ENCODE data around the gene TUBE1. TPM values are rescaled to one million over a fixed set of nuclear protein-coding genes. Genes with fewer than 3 reads are reported as not detected.

The TUBE1 gene
- total RNA-seq, 1 experiment from 2014 or later, result 42.5 TPM

DNA sequence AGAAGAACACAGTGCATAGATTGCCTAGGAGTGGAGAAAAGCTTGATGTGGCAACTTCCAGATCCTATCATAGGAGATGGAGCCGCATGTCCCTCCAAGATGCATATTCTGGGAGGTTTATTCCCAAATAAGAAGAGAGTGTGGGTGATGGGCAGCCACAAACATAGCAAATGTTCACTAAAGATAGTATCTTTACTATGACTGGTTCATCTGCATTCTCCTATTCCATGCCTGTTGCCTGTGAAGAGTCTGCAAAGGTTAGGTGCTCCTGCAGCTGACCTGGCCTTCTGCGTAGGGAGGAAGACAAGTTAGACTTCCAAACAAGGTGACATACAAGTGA, 47.9 kb downstream of the TUBE1 start:
- BruUV-seq (replicated peaks), result no TSS peak
- TF ChIP-seq, protein P1, sequence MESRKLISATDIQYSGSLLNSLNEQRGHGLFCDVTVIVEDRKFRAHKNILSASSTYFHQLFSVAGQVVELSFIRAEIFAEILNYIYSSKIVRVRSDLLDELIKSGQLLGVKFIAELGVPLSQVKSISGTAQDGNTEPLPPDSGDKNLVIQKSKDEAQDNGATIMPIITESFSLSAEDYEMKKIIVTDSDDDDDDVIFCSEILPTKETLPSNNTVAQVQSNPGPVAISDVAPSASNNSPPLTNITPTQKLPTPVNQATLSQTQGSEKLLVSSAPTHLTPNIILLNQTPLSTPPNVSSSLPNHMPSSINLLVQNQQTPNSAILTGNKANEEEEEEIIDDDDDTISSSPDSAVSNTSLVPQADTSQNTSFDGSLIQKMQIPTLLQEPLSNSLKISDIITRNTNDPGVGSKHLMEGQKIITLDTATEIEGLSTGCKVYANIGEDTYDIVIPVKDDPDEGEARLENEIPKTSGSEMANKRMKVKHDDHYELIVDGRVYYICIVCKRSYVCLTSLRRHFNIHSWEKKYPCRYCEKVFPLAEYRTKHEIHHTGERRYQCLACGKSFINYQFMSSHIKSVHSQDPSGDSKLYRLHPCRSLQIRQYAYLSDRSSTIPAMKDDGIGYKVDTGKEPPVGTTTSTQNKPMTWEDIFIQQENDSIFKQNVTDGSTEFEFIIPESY (IDR thresholded peaks at IDR 0.05; ENCODE audit: extremely low read depth, insufficient replicate concordance, low read length), result no peak
- TF ChIP-seq, protein P2, sequence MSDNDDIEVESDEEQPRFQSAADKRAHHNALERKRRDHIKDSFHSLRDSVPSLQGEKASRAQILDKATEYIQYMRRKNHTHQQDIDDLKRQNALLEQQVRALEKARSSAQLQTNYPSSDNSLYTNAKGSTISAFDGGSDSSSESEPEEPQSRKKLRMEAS (IDR thresholded peaks at IDR 0.05), result no peak
- TF ChIP-seq EGR1 (IDR thresholded peaks at IDR 0.05; ENCODE audit: low read depth), result no peak
- no peak for TF ChIP-seq CBX3 (IDR thresholded peaks at IDR 0.05; ENCODE audit: low read depth)
- TF ChIP-seq, protein P3, sequence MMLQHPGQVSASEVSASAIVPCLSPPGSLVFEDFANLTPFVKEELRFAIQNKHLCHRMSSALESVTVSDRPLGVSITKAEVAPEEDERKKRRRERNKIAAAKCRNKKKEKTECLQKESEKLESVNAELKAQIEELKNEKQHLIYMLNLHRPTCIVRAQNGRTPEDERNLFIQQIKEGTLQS (IDR thresholded peaks at IDR 0.05), result no peak
- TF ChIP-seq FOSL1 (IDR thresholded peaks at IDR 0.05; ENCODE audit: low read depth), result no peak
- no peak for TF ChIP-seq POLR2AphosphoS5 (IDR thresholded peaks at IDR 0.05; ENCODE audit: low read depth, low read length)
- no peak for TF ChIP-seq ELF1 (IDR thresholded peaks at IDR 0.05; ENCODE audit: borderline replicate concordance, low read depth)
- no peak for TF ChIP-seq POLR2A (IDR thresholded peaks at IDR 0.05; ENCODE audit: borderline replicate concordance, extremely low read depth, insufficient read depth, insufficient read length)
- no peak for TF ChIP-seq ZNF274 (IDR thresholded peaks at IDR 0.05; ENCODE audit: low read depth, low read length)
- no peak for TF ChIP-seq RAD21 (IDR thresholded peaks at IDR 0.05; ENCODE audit: low read depth)
- TF ChIP-seq EZH2phosphoT487 (IDR thresholded peaks at IDR 0.05; ENCODE audit: borderline replicate concordance), result no peak
- TF ChIP-seq EZH2 (IDR thresholded peaks at IDR 0.05), result no peak
- no peak for TF ChIP-seq SIN3A (IDR thresholded peaks at IDR 0.05; ENCODE audit: low read depth)
- no peaks in the 10 kb centered on the region for H4K20me1 ChIP-seq (ENCODE audit: insufficient read depth)
- no peaks in the 10 kb centered on the region for H3K79me2 ChIP-seq (ENCODE audit: insufficient read depth, low read length)
- CTCF ChIA-PET, result interaction anchor here (1.0 kb wide), 1 partner anchor 329 kb away, joined by 3 read pairs; no protein-coding TSS in a partner anchor
- DNase-seq (ENCODE audit: low read depth, low spot score) (no peak), ATAC-seq (no peak)
- no peak overlapping the region for H3K4me2 ChIP-seq (ENCODE audit: low read length)
- no peaks in the 10 kb centered on the region for H3K9me3 ChIP-seq (ENCODE audit: control insufficient read depth in 1 of 2, insufficient read depth in 1 of 2, low read depth in 1 of 2, low read length in 2 of 2)
- no peaks in the 10 kb centered on the region for H3K36me3 ChIP-seq (ENCODE audit: control insufficient read depth in 1 of 2, insufficient read depth in 2 of 2, low read length in 2 of 2)
- POLR2A ChIA-PET, result no interaction called here
- RAD21 ChIA-PET (ENCODE audit: low non-redundant PET in 1 of 2, low total read pairs in 2 of 2, uncharacterized antibody in 2 of 2, unreplicated experiment in 2 of 2), result no interaction called here
- H3K4me3 ChIP-seq (replicated peaks in 1 of 2; ENCODE audit: low read depth in 1 of 2, low read length in 2 of 2), result no peak overlapping the region
- H3K27me3 ChIP-seq (ENCODE audit: insufficient read depth, low read length), result no peaks in the 10 kb centered on the region
- no peak overlapping the region for H3K9ac ChIP-seq (ENCODE audit: low read length)
- H2AFZ ChIP-seq (ENCODE audit: low read depth, low read length, poor library complexity, severe bottlenecking), result peak overlapping the region; percentile 66
- peaks cover 0 to 13% of the 10 kb centered on the region in 2 experiments; a peak in 2 of 4 replicates for H3K4me1 ChIP-seq (ENCODE audit: control insufficient read depth in 1 of 2, insufficient read depth in 2 of 2, low read length in 2 of 2)
- H3K27ac ChIP-seq (ENCODE audit: low read depth, low read length), result no peak overlapping the region
- no peaks in the 10 kb centered on the region for H3K9me2 ChIP-seq (ENCODE audit: insufficient read depth)
- intact Hi-C loops (cut with micrococcal nuclease), result no loop called here

Data from HCT116 (cell line).